Coronary artery (tissue), 2 donors: Measurements from ENCODE around the gene CHST15.
"Not testable (repeated sequence)": the region's sequence is repeated elsewhere in the genome, so short reads cannot be mapped to it uniquely, and the experiment has no call there.

Source experiments
- DNase-seq: peaks from one replicate; pipeline ENCODE4 v3.0.0-alpha.2; 2017; ENCODE audit warnings: low spot score
- H3K27ac ChIP-seq, 2 donors: fragments of 200-600 bp; sonication (generic); one replicate each; pipeline ENCODE4 v1.5.1; 2016 to 2019
- H3K4me3 ChIP-seq: fragments of 200-600 bp; sonication (generic); 2 replicates; pipeline ENCODE4 v1.5.1; 2016; ENCODE audit warnings: mild to moderate bottlenecking, moderate library complexity
- TF ChIP-seq, protein P1 (sequence below): fragments of 200-600 bp; sonication (generic); IDR thresholded peaks from one replicate; pipeline ENCODE4 v1.5.1; 2019; ENCODE audit warnings: antibody characterized with exemption

Gene CHST15

GRCh38 chr10:124099604-124100003 is 6.2 kb upstream of the CHST15 start:
- DNase-seq, result no peak
- Histone ChIP-seq H3K27ac (no peak overlapping the region), H3K4me3 (no peak overlapping the region)
- TF ChIP-seq, protein P1, sequence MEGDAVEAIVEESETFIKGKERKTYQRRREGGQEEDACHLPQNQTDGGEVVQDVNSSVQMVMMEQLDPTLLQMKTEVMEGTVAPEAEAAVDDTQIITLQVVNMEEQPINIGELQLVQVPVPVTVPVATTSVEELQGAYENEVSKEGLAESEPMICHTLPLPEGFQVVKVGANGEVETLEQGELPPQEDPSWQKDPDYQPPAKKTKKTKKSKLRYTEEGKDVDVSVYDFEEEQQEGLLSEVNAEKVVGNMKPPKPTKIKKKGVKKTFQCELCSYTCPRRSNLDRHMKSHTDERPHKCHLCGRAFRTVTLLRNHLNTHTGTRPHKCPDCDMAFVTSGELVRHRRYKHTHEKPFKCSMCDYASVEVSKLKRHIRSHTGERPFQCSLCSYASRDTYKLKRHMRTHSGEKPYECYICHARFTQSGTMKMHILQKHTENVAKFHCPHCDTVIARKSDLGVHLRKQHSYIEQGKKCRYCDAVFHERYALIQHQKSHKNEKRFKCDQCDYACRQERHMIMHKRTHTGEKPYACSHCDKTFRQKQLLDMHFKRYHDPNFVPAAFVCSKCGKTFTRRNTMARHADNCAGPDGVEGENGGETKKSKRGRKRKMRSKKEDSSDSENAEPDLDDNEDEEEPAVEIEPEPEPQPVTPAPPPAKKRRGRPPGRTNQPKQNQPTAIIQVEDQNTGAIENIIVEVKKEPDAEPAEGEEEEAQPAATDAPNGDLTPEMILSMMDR, result no peak

DNA sequence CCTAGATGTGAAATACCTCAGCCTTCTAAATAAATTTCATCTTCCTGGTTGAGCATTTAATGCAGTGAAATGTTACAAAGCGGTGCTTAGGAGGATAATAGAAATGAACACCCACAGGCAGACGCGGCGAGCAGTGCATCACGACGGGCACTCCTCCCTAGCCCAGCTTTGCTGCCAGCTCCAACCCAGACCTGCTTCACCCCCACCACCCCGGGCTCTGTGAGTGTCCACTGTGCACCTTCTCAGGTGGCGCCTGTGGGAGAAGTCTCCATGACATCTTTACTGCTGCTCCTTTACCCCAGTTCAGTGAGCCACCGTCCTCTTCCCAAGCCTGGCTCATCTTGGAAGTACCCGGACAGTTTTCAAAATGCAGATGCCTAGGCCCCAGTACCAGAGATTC is 5.2 kb upstream of the CHST15 start:
- TF ChIP-seq, protein P1, result no peak
- no peak overlapping the region for H3K27ac ChIP-seq
- no peak overlapping the region for H3K4me3 ChIP-seq
- no peak for DNase-seq

DNA sequence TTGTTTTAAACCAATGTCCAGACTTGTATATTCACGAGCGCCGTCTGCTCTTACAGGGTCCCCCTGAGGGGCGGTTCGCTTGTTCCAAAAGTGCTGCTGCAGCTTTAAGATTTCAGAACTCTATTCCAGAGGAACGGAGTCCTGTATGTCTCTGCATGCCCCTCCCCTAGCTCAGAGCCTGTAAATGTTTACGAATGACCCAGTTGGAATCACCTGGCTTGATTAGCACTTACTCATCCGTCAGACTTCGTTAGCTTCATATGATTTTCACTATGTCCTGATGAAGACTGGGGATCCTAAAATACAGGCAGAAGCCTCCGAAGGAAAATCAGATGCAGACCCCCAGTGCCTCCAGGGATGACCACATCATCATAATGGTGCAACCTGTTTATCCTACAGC is 4.5 kb upstream of the CHST15 start:
- H3K4me3 ChIP-seq, result no peak overlapping the region
- TF ChIP-seq, protein P1, result no peak
- H3K27ac ChIP-seq, result no peak overlapping the region
- no peak for DNase-seq

DNA sequence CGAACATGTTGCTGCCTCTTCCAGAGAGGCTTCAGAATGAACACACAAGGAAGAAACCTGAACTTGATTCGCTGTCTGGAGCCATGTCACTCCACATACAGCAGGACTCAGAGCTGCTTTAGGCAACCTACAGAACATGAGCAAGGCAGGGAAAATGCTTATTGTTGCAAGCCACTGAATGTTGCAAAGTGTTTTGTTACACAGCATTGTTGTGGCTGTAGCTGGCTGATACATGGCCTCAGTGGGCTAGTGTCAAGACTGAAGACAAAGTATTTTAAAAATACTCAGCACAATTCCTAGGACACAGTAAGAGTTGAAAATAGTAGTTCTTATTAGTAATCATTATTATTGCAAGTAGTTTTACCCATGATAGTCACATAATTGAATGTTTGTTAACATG is 3.1 kb upstream of the CHST15 start:
- no peak overlapping the region for H3K4me3 ChIP-seq
- no peak for DNase-seq
- TF ChIP-seq, protein P1, result no peak

GRCh38 chr10:124095801-124096200 is 2.4 kb upstream of the CHST15 start:
- not testable (repeated sequence) for H3K4me3 ChIP-seq, DNase-seq, H3K27ac ChIP-seq

More for the DNA sequence above, 3.1 kb upstream of the CHST15 start:
- H3K27ac ChIP-seq, result no peak overlapping the region

GRCh38 chr10:124095096-124095495 is 1.7 kb upstream of the CHST15 start:
- no peak for DNase-seq
- TF ChIP-seq, protein P1, result no peak
- H3K4me3 ChIP-seq, result no peak overlapping the region
- H3K27ac ChIP-seq, result no peak overlapping the region

DNA sequence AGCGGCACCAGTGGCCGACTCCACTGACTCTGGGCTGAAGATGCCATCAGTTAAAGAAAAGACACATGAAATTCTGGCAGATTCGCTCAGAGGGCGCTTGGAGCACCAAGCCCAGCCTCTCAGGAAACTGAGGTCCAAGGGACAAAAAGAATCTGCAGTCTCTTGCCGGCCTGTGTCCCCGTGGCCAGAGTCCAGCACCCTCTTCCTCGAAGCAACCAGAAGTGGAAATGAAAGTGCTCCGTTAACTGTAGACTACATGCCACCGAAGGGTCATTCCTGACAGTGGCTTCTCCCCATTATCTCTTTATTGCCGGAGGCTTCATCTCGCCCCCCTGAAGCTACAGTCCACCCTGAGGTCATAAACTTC is 1.0 kb upstream of the CHST15 start:
- H3K27ac ChIP-seq, result peak overlapping the region; percentile 29 to 87
- DNase-seq, result no peak
- H3K4me3 ChIP-seq, result peak overlapping the region; percentile 85
- TF ChIP-seq, protein P1, result no peak

GRCh38 chr10:124093774-124094418 is 498 bp upstream of the CHST15 start:
- DNase-seq, result not testable (repeated sequence)
- Histone ChIP-seq H3K4me3 (peak overlapping the region; percentile 85), H3K27ac (peak overlapping the region; percentile 87)
